Measurements from ENCODE around the gene CACNA1S.
A peak's percentile ranks its signal among the peaks of the same experiment; 100 is the strongest.

The CACNA1S gene

DNA sequence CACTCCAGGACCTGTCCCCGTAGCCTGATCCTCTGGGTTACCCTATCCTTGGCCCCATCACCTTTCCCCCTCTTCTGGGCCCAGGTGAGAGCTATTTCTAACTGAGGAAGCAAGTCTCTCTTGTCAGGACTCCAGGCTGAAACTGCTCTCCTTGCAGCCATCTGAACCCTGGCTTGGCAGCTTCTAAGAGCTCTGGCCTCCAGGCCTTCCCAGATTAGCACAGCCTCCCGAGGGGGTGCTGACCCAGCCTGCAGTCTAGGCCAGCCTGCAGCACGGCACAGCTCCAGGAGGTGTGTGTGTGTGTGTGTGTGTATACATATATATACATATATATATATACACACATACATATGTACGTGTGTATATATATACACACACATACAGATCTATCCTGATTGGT is 17.4 kb downstream of the CACNA1S start:
- Histone ChIP-seq H3K36me3 (no peaks in the 10 kb centered on the region), H3K27ac (no peak overlapping the region), H3K9me3 (ENCODE audit: severe bottlenecking) (no peaks in the 10 kb centered on the region), H3K4me3 (ENCODE audit: low read depth, low read length) (no peak overlapping the region), H3K27me3 (ENCODE audit: insufficient read depth, low read depth, severe bottlenecking) (no peaks in the 10 kb centered on the region)
- peak; percentile 73 for DNase-seq
- TF ChIP-seq, protein P1, sequence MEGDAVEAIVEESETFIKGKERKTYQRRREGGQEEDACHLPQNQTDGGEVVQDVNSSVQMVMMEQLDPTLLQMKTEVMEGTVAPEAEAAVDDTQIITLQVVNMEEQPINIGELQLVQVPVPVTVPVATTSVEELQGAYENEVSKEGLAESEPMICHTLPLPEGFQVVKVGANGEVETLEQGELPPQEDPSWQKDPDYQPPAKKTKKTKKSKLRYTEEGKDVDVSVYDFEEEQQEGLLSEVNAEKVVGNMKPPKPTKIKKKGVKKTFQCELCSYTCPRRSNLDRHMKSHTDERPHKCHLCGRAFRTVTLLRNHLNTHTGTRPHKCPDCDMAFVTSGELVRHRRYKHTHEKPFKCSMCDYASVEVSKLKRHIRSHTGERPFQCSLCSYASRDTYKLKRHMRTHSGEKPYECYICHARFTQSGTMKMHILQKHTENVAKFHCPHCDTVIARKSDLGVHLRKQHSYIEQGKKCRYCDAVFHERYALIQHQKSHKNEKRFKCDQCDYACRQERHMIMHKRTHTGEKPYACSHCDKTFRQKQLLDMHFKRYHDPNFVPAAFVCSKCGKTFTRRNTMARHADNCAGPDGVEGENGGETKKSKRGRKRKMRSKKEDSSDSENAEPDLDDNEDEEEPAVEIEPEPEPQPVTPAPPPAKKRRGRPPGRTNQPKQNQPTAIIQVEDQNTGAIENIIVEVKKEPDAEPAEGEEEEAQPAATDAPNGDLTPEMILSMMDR (IDR thresholded peaks at IDR 0.05; ENCODE audit: low read depth, low read length), result no peak

DNA sequence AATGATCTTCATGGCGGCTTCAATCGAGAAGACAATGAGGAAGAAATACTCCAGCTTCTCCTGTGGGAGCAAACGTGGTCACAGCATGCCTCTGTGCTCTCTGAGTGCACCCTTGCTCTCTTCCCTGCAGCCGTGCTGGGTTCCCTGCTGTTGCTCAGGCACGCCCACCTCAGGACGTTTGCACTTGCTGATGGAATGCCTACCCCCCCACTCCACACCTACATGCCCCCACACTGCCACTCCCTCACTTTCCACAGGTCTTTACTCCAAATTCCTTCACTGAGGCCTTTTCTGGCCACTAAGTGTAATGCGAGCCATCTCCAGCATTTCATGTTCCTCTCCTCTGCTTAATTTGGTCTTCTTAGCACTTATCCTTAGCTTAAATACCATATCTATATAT is 18.3 kb downstream of the CACNA1S start:
- no peak for DNase-seq
- TF ChIP-seq, protein P1 (IDR thresholded peaks at IDR 0.05; ENCODE audit: low read depth, low read length), result no peak
- H3K27ac ChIP-seq, result no peak overlapping the region
- H3K4me3 ChIP-seq (ENCODE audit: low read depth, low read length), result no peak overlapping the region
- H3K27me3 ChIP-seq (ENCODE audit: insufficient read depth, low read depth, severe bottlenecking), result no peaks in the 10 kb centered on the region
- H3K9me3 ChIP-seq (ENCODE audit: severe bottlenecking), result no peaks in the 10 kb centered on the region
- H3K36me3 ChIP-seq, result no peaks in the 10 kb centered on the region

DNA sequence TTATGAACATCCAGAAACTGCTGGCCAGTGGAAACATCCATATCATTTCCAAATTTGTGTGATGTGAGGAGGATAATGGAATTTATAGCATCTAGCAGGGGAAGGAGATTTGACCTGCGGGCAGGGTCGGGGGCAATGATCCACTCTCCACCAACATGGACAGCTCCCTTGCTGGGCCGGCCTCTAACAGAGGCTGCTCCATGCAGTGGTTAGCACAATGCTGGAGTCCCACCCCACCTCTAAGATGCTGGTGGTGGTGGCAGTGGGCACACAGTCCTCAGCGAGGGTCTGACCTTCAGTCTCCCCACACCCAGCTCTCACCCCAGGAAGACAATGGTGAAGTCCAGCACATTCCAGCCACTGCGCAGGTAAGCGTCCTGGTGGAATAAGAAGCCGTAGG is 18.7 kb downstream of the CACNA1S start:
- no peak for DNase-seq
- TF ChIP-seq, protein P1 (IDR thresholded peaks at IDR 0.05; ENCODE audit: low read depth, low read length), result no peak

DNA sequence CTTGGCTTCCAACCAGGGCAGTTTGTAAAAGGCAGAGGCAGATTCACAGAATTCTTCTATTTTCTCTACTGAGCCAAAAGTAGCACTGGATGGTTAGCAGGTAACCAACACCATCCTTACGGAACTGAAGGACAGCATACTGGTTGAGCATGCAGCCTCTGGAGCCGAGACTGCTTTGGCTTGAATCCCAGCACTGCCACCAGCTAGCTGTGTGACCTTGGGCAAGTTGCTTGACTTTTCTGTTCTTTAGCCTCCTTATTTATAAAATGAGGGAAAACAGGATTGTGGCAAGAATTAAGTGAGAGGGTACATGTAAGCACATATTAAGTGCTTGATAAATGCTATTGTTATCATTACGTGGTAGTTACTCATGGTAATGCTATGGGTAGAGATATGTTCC is 19.5 kb downstream of the CACNA1S start:
- TF ChIP-seq, protein P1 (IDR thresholded peaks at IDR 0.05; ENCODE audit: low read depth, low read length), result no peak
- Histone ChIP-seq H3K27ac (no peak overlapping the region), H3K36me3 (no peaks in the 10 kb centered on the region), H3K9me3 (ENCODE audit: severe bottlenecking) (no peaks in the 10 kb centered on the region), H3K4me3 (ENCODE audit: low read depth, low read length) (no peak overlapping the region), H3K27me3 (ENCODE audit: insufficient read depth, low read depth, severe bottlenecking) (no peaks in the 10 kb centered on the region)
- DNase-seq, result no peak

More for the DNA sequence above, 18.7 kb downstream of the CACNA1S start:
- H3K4me3 ChIP-seq (ENCODE audit: low read depth, low read length), result no peak overlapping the region
- H3K9me3 ChIP-seq (ENCODE audit: severe bottlenecking), result no peaks in the 10 kb centered on the region
- H3K36me3 ChIP-seq, result no peaks in the 10 kb centered on the region
- no peaks in the 10 kb centered on the region for H3K27me3 ChIP-seq (ENCODE audit: insufficient read depth, low read depth, severe bottlenecking)
- H3K27ac ChIP-seq, result no peak overlapping the region

DNA sequence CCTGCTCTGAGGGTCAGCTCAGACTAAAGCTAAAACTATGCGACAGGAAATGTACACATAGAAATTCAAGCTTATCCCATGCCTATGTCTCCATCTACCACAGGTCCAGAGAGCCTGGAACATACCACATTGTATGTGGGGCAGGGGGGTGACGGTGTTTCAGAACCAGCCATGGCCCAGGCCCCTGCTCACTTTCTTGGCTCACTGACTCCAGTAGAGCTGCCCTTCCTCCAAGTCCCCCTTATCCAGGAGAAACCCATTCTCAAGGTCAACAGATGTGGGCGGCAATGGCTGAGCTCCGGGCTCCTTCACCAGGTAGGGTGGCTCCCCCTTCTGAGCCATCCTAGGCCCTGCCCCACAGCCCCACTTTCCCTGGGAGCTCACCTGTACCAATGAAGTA is 21.0 kb downstream of the CACNA1S start:
- Histone ChIP-seq H3K27ac (no peak overlapping the region), H3K27me3 (ENCODE audit: insufficient read depth, low read depth, severe bottlenecking) (no peaks in the 10 kb centered on the region), H3K9me3 (ENCODE audit: severe bottlenecking) (no peaks in the 10 kb centered on the region), H3K36me3 (no peaks in the 10 kb centered on the region), H3K4me3 (ENCODE audit: low read depth, low read length) (no peak overlapping the region)
- TF ChIP-seq, protein P1 (IDR thresholded peaks at IDR 0.05; ENCODE audit: low read depth, low read length), result no peak
- DNase-seq, result no peak

DNA sequence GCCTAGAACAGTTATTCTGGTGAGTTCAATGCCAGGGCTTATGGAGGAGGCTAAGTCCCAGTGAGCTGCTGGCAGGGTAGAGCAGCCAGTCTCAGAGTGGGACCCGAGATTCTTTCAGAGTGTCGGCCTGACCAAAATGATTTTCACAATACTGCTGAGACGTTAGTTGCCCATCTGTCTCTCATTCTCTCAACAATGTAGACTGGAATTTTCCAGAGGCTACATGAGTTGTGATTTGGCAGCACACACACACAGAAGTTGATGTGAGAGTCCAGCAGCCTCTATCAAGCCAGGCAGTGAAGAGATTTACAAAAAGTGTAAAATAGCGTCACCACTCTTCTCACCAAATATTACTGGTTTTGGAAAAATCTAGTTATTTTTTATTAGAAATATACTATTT is 21.7 kb downstream of the CACNA1S start:
- DNase-seq, result no peak
- Histone ChIP-seq H3K36me3 (no peaks in the 10 kb centered on the region), H3K27ac (no peak overlapping the region), H3K27me3 (ENCODE audit: insufficient read depth, low read depth, severe bottlenecking) (no peaks in the 10 kb centered on the region), H3K9me3 (ENCODE audit: severe bottlenecking) (no peaks in the 10 kb centered on the region), H3K4me3 (ENCODE audit: low read depth, low read length) (no peak overlapping the region)
- TF ChIP-seq, protein P1 (IDR thresholded peaks at IDR 0.05; ENCODE audit: low read depth, low read length), result no peak
